ENCODE measurements around the gene RORC.
"Not testable (repeated sequence)": the region's sequence is repeated elsewhere in the genome, so short reads cannot be mapped to it uniquely, and the experiment has no call there.

The RORC gene

GRCh38 chr1:151776665-151777062 is 54.9 kb downstream of the RORC start:
- no peak for DNase-seq

GRCh38 chr1:151775894-151776664 is 55.5 kb downstream of the RORC start:
- no peak for DNase-seq

GRCh38 chr1:151774256-151774922 is 57.2 kb downstream of the RORC start:
- no peak for DNase-seq

GRCh38 chr1:151773702-151774101 is 57.9 kb downstream of the RORC start:
- peak in 1 of 58 donors; percentile 12 for DNase-seq

GRCh38 chr1:151769270-151769669 is 62.3 kb downstream of the RORC start:
- not testable (repeated sequence) for DNase-seq

GRCh38 chr1:151768351-151769066 is 63.1 kb downstream of the RORC start:
- not testable (repeated sequence) for DNase-seq

- DNase-seq = peak in 1 of 58 donors; percentile 3
These were observed 67.6 kb downstream of the RORC start for GRCh38 chr1:151763990-151764389.

- peak; percentile 21 to 88 (median 72) for DNase-seq
These were observed 68.4 kb downstream of the RORC start, which contains the start of gene MRPL9 for GRCh38 chr1:151762941-151763921. Gene MRPL9 (minus strand): TSS chr1:151763496. CDS start chr1:151763479, 17 bp downstream.

- DNase-seq = no peak
These were observed 70.8 kb downstream of the RORC start for GRCh38 chr1:151760597-151761385.

GRCh38 chr1:151759241-151759640 is 72.4 kb downstream of the RORC start:
- DNase-seq = no peak

- DNase-seq = no peak
These were observed 75.3 kb downstream of the RORC start for GRCh38 chr1:151756291-151756690.

Measured in anterior cingulate cortex (tissue), 58 donors.